Stomach (tissue), 4 donors: ENCODE results near the gene C6orf89.

ENCODE experiments used
- POLR2A ChIP-seq, 4 donors: fragments of 450-650 bp; IDR thresholded peaks; one replicate each; pipeline ENCODE4 v1.6.1; 2016; ENCODE audit warnings: antibody characterized with exemption in 4 of 4, control low read depth in 2 of 4, mild to moderate bottlenecking in 1 of 4, moderate library complexity in 1 of 4
- TF ChIP-seq, protein P1 (sequence below), 7 experiments: fragments of 450-650 bp in 4 of 7; fragments of 200-600 bp in 3 of 7; sonication (generic) in 3 of 7; IDR thresholded peaks; one replicate each; pipeline ENCODE4 v1.5.1; 2016 to 2019; ENCODE audit warnings: antibody characterized with exemption in 7 of 7, control low read depth in 2 of 7, mild to moderate bottlenecking in 1 of 7

DNA sequence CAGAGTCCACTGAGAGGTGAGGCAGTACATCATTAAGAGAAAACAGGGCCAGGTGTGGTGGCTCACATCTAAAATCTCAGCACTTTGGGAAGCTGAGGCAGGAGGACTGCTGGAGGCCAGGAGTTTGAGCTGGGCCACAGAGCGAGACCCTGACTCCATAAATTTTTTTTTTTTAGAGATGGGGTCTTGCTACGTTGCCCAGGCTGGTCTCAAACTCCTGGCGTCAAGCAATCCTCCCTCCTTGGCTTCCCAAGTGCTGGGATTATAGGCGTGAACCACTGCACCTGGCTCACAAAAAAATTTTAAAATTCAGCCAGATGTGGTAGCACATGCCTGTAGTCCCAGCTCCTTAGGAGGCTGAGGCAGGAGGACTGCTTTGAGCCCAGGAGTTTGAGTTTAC is 28.4 kb upstream of the C6orf89 start:
- TF ChIP-seq, protein P1, sequence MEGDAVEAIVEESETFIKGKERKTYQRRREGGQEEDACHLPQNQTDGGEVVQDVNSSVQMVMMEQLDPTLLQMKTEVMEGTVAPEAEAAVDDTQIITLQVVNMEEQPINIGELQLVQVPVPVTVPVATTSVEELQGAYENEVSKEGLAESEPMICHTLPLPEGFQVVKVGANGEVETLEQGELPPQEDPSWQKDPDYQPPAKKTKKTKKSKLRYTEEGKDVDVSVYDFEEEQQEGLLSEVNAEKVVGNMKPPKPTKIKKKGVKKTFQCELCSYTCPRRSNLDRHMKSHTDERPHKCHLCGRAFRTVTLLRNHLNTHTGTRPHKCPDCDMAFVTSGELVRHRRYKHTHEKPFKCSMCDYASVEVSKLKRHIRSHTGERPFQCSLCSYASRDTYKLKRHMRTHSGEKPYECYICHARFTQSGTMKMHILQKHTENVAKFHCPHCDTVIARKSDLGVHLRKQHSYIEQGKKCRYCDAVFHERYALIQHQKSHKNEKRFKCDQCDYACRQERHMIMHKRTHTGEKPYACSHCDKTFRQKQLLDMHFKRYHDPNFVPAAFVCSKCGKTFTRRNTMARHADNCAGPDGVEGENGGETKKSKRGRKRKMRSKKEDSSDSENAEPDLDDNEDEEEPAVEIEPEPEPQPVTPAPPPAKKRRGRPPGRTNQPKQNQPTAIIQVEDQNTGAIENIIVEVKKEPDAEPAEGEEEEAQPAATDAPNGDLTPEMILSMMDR (IDR thresholded peaks at IDR 0.05) = no peak
- no peak for TF ChIP-seq POLR2A (IDR thresholded peaks at IDR 0.05)
